Measurements from ENCODE around the gene GRM7.

Gene GRM7

DNA sequence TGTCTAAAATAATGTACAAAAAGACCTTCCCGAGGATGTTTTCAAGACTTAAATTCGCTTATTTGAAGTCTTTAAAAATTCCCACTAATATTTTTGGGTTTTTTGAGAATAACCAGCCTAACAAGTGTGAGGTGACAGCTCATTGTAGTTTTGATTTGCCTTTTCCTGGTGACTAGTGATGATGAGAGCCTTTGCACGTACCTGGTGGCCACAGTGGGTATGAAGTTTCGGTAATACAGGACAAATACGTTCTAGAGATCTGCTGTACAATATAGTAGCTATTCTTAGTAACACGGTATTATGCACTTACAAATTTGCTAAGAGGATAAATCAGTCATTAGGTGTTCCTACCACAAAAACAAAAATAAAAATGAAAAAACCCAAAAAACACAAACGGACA lies 124.9 kb downstream of the GRM7 start:
- DNase-seq: no peak

DNA sequence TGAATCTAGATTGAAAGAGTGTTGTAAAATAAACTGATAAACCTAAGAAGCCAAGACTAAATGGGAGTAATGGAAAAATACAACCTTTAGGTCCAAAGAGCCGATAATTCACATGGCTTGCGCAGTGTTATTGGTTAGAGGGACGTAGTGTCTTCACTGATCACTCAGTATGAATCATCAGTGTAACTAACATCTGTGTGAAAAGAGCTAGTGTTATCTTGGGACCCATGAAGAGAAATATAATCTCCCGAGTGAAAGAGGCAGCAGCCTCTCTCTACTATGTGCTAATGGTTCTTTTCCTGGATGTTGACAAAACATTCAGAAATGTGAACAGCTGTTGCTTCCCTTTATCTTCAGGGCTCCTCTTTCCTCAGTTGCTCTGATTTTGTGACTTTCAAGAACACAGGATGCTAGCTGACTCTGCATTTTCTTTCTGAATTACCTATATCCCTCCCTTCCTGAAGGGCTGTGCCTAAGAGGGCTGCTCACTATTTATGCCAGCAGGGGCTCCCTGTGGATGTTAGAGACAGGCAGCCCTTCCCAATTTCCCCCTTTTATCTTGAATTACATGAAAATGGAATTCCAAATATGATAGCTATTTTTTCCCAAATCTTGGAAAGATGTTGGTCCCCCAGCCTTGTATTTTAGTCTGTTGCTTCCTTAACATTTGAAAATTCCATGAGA lies 128.8 kb downstream of the GRM7 start:
- DNase-seq: no peak

DNA sequence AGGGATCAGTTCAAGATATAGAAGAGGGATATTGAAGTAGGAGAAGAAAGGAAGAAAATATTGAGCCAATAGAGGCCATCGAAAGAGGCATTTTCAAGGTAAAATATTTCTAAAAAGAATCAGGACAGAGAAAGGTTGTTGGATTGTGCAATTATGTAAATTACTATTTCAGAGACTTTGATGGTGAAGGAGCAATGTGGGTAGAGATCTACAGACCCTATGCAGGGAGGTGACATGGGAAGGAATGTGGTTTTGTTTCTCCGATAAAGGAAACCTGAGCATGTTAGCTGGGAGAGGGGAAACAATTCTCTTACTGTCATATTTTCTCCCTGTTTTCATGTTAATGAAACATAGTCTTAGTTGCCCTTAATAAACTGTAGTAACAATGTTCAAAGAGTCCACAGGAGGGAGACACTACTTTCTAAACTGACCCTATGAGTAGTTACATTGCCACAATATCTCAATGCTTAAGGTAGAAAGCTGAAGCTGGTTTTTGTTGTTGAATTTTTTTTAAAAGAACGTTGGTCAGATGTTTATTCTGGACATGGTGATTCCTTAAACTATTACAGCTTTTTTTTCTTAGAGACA lies 133.3 kb downstream of the GRM7 start:
- no peak for DNase-seq

DNA sequence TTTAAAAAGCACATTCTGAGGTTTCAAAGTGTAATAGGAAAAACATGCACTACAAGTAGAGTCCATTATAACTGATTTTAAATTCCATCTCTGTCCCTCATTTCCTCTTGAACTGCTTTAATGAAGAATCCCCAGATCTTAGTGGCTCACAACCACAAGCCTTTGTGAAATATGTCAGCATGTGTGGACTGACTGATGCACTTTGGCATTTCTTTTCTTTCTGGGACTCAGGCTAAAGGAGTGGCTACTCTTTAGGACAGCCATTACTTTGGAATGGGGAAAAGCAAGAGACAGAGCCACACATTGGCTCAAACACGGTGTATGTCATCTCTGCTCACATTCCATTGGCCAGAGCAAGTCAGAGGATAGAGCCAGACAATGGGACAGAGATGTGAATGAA lies 139.6 kb downstream of the GRM7 start:
- DNase-seq: no peak

DNA sequence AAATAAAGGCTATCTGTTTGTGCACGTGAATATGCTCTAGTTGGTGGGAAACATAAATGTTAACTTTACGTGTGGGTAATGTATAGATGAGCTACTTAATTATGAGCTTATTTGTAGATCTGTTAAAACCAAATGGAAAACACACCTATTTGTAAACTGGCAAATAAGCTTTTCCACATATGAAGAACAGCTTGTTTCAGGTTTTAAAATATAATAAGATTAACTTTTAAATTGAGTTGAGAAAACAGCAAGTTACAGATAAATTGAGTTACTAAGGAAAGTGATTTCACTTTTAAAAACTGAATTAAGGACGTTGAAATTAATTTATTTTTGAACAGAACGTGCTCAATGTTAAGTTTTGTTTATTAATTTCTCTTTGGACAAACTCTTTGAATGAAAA lies 140.5 kb downstream of the GRM7 start:
- no peak for DNase-seq

DNA sequence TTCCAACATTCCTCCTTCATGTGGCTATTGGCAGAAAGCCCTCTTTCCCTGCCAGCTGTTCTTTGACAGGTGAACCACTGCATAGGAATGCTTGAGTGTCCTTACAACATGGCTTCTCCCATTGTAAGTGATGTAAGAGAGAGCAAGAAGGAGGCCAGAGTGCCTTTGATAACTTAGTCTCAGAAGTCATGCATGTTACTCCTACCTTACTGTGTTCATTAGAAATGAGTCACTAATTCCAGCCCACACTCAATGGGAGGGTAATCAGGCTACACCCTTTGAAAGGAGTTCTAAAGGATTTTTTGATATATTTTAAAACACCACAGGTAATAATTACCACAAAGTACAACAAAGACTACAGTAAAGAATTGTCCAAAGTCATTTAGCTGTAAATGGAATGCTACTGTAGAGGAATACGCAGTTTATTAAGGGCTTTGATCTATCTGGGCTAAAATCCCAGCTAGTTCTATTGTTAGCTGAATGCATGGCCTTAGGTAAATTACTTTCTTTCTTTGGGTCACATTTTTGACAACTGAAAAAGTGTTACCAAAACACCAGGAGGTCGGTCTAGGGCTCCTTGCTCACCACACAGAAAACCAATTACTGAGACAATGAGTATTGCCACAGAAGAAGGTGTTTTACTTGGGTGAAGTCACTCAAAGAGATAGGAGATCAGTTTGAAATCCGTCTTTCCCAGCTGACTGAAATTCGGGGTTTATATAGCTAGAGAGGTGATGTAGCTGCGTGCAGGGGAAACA lies 154.9 kb downstream of the GRM7 start:
- DNase-seq: no peak

DNA sequence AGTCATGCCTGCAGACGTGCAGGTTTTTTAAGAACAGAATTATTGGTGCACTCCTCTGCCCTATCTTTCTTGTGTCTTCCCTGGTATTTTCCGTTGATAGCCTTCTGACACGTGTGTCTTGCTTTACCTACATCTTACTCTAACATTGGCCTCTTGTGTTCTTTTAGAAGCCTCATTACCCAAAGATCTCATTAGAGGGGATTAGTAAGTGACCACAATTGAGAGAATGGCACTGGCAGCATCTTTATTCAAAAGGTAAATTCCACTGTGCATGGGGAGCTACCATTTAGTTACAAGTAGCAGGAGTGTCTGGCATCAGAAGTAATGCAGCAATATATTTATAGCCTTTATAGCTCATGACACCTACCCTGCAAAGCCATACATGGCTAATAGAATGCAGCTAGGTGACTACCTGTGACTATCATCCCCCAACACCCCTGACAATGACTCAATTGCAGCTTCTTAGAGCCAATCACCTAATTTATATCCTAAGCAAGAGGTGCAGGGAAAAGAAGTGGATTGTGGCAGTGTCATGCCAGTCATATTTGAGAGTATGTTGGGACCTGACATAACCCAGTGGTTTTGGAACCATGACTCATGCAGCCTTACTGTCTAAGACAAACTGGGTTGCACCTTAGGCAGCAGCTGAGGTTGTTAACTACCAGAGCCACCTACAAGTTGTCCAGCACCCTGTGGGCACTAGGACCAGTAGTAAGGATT lies 164.8 kb downstream of the GRM7 start:
- DNase-seq: no peak

DNA sequence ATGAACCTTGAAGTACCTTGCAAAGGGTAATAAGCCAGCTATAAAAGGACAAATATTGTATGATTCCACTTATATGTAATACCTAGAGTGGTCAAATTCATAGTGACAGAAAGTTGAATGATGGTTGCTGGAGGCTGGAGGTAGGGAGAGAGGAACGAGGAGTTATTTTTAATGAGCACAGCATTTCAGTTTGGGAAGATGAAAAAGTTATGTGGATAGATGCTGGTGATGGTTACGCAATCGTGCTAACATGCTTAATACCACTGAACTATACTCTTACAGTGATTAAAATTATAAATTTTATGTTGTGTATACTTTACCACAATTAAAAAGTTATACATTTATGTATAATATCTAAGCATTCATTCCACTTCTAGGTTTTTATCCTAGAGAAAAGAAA lies 168.6 kb downstream of the GRM7 start:
- DNase-seq: no peak

DNA sequence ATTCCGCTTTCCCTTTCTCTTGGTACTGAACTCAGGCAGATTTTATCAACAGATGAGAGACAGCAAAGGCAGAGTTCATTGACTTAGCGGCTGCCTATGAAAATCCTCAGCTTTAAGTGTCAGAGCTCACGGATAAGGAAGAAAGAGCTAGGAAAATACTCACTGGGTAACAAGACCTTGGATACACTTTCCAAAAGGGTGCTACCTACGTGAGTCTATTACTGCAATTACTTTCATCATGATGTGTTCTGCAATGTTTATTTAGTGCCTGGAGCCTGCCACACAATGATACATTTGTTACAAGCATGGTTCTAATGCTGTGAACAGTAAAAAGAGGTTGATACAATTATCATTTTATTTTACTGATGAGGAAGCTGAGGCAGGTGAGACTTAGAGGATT lies 177.5 kb downstream of the GRM7 start:
- no peak for DNase-seq

DNA sequence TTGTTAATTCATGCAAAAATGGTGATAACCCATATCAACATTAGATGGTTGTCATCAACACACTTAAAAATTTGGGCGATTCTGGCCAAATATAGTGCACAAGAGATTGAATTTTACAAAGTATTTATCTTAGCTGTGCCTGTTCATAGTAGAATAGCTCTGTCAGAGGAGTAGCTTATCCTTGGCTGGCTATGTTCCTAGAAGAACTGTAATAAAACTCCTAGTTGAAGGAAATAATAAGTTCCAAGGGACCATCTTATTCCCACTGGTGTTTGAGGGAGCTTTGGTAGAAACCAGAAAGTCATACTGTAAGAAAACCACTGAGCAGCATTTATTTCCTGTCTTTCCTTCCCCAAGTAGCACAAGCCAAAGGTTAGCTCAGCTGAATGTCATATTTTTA lies 201.8 kb downstream of the GRM7 start:
- no peak for DNase-seq

DNA sequence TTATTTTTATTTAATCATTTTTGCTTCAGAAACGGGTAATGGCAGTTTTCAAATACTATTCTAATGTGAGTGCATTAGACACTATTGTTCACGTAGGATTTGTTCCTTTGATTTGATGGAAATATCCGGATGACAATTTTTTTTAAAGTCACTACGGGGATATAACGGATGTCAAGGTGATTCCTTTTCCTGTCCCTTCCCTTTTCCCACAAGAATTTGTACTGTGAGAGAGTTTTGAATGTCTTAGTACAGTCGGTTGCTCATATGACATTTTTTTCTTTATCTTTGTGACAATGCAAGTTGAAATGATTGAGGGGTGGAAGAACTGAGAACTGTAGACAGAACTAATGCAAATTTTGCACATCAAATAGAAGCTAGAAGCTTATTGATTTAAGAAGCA lies 209.5 kb downstream of the GRM7 start:
- no peak for DNase-seq

DNA sequence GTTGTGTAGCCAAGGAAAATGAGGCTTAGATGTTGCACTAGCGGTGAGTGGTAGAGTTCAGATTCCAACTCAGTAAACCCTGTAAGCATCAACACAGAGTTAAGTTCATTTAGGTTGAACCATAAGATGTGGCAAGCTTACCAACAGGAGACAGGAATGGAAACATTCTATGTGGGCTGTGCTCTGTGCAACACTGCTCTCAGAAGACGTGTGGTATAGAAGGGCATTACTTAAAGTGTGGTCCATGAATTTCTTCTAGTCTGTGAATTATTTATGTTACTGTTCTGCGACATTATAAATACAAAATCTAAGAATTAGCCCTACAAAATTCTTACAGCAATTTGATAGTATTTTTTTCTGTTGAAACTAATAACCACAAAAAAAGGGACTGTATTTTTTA lies 213.3 kb downstream of the GRM7 start:
- DNase-seq: no peak

DNA sequence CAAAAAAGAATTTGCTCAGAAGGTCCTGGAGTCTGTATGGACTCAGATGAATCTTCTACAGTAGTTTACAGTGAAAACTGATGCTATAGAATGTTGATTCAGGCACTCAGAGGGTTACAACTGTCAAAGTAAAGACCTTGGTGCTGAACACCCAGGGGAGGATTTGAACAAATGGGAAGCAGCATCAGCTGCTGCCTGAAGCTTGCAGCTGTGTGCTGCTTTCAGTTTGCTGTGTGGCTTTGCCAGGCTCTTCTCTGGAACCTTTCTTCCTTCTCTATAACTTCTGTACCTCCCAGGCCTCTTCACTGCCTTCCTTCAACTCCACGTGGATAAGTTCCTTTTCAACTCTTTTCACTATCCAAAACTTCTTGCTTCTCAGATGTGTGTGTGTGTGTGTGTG lies 214.2 kb downstream of the GRM7 start:
- DNase-seq: no peak

DNA sequence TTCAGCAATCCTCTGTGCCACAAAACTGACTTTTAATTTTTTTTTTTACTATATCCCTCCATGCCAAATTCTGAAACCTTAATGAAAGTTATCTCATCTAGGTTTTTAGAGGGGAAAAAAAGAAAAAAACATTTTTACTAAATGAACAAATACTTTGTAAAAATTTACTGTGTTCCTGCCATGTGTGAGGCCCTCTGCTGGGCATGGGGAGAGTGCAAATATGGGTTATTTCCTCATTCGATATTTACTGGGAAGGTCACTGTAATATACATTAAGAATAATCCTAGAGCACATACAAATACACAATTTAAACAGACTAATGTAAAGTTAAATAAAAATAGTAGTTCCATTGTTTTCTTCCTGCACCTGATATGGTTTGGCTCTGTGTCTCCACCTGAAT lies 215.0 kb downstream of the GRM7 start:
- DNase-seq: no peak

DNA sequence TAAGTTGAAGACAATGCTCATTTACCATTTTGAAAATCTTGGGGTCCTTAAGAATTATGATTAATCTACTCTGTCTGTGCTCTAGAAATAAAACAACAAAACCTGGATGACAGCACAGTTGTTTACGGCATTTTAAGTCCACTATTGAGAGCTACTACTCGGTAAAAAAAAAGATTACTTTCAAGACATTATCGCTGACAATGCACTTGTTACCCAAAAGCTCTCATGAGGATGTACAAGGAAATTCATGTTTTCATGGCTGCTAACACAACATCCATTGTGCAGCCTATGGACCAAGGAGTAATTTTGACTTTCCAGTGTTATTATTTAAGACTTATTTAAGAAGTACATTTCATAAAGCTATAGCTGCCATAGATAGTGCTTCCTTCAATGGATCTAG lies 221.3 kb downstream of the GRM7 start:
- no peak for DNase-seq

DNA sequence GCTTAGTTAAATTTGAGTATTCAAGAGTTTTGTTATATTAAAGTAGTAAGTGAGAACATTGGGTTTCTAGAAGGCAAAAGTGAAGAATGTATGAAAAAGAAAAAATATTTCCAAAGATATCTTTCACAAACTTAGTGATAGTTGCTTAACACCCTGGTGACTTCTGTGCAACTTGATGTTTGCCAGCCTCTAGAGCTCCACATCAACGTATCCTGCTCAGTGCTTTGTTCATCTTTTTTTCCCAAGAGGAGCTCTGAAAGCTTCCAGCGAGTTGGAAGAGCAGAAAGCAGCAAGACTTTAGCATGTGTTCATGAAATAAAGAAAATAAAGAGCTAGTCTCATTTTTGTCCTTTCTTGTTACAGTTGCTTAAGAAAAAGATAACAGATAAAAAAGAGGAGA lies 225.5 kb downstream of the GRM7 start:
- no peak for DNase-seq

DNA sequence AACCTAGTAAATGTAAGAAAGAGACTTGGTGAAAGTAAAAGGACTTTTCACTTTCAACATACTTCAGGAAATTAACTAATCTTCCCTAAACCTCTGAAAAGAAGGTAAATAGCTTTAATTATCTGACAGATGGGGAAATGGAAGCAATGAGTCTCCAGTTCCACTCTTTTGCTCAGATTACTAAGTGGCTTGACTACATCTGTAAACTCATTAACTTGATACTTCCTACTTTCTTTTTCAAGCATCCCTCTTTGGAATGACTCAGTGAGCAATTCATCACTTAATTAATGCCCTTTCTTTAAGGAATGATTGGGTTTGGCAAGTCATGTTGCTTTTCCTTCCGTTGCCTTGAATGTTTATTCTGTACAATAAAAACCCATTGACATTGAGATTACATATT lies 234.2 kb downstream of the GRM7 start:
- DNase-seq: no peak

DNA sequence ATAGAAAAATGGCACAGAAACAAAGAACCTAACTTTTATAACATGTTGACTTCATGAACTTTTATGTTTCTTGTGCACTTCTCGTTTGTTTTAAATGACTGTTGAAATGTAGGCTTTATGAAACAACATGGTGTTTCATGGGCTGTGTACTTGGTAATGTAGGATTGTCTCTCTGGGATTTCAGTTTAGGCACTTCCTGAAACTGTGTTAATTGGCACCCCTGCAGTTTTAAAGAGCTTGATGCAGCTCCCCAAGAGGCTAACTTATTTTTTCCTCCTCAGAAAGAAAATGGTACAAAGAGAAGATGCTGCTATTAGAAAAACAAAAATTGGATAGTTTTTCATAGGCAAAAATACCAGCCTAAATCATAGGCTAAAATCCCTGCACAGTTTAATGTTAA lies 239.2 kb downstream of the GRM7 start:
- DNase-seq: no peak

DNA sequence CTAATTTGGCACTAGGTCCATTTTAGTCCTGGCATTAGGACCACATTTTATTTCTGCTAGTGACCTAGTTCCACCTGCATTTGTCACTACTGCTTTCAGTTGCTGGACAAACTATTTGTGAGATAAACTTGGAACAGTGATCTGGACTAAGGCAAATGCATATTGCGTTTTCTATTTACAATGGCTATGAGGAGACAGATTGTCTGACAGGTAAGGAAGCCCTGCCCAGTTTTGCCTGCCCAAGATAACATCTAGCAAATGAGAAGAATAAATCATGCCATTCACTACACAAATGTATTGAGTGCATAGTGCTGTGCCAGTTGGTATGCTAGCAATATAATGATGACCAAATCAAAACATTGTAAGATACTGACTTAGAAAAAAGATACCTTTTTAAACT lies 245.7 kb downstream of the GRM7 start:
- no peak for DNase-seq

DNA sequence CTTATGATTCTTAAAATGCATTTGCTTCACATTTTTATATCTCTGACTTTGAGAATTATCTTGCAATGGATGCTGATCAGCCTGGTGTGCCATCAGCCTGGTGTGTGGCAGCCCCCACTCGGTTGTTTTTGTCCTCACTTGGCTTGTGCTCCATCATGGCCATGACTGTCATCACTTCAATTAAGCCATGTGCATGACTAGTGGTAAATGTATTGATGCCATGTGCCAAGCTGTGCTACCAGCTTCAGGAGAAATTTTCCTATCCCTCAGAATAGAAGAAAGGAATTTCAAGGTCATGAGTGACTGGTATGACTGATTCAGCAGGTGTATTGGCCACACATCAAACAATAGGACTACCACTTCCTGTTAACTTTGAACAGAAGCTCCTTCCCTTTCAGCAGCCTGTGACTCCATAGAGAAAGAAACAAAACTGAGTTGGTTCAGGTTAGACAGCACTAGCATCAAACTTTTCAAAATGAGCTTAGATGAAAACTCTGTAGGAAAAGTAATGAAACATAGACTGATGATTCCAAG lies 251.7 kb downstream of the GRM7 start:
- no peak for DNase-seq

DNA sequence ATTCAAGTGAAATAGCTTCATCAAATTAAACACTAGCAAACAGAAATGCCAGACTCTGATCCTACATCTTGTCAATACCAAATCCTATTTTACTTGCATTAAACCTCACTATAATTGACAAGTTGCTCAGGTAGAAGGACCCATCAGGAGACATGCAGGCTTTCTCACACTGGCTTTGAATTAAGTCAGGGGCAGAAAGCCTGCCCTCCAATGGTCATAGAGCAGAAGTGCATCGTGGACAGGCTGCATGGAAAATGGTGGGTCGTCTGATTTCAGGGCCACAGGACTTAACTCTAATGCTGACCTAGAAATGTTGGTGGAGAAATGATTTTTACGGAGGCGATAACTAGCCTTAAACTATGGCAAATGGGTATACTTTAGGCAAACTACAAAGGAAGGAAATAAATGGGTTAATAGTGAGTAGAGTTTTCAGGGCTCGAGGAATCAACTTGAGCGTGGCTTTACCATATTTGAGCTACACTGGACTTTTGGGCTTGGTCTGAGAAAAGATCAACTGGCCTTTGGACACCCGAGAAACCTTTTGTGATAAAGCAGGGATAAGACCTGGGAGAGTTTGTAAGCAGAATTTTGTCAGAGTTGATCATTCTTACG lies 283.9 kb downstream of the GRM7 start:
- DNase-seq: no peak

DNA sequence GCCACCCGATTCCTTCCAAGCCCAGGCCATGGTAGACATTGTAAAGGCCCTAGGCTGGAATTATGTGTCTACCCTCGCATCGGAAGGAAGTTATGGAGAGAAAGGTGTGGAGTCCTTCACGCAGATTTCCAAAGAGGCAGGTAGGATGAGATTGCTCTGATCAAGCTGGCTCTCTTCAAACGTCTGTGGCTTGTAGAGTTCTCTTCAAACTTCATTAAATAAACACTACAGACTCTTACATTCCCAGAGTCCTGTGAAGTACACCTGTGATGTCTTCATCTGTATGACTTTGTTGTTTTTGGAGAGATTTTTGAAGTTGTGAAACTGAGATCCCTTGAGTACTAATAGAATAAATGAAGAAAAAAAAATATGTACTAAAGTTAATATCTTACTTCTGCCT lies 285.6 kb downstream of the GRM7 start:
- no peak for DNase-seq

DNA sequence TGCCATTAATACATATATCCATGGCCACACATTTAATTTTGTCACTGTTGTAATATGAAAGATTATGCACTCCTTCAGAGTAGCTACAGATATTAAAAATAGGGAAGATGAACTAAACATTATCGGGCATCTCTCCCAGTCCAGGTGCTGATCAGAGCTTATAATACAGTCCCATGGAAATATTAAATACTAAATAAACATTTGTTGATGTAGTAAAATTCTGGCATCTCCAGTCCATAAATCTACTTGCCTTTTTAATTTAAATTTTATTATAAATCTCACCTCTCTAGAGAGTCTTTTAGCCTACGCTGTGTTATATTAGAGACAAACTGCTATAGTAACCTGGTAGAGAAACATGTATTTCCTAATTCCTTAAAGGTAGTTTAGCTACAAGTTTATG lies 297.6 kb downstream of the GRM7 start:
- no peak for DNase-seq

Data from stimulated activated CD4-positive, alpha-beta T cell treated with anti-CD3 and anti-CD28 coated beads, Interleukin-4, amount 100 ng/mL, for 4 hours (primary cell).